ENCODE data around the gene NEK10.

GRCh38 chr3:27342267-27342666 lies 26.9 kb downstream of the NEK10 start:
- TF ChIP-seq CTCF (conservative IDR thresholded peaks at IDR 0.05; ENCODE audit: low read depth, low read length) (no peak), EZH2 (IDR thresholded peaks at IDR 0.05; ENCODE audit: borderline replicate concordance, low read depth, low read length, poor library complexity, severe bottlenecking) (no peak)
